Measurements from ENCODE around the gene MYD88.

GRCh38 chr3:38122712-38123290, 15.7 kb upstream of the MYD88 start:
- no peak for TF ChIP-seq REST (IDR thresholded peaks at IDR 0.05; ENCODE audit: insufficient read depth in 1 of 2, low read depth in 2 of 2, low read length in 2 of 2)
- no peak for TF ChIP-seq POLR2AphosphoS5 (IDR thresholded peaks at IDR 0.05; ENCODE audit: low read depth, low read length)
- TF ChIP-seq SIN3A (IDR thresholded peaks at IDR 0.05; ENCODE audit: borderline replicate concordance, insufficient read depth, low read length): no peak
- TF ChIP-seq TAF1 (IDR thresholded peaks at IDR 0.05; ENCODE audit: borderline replicate concordance, insufficient read depth, low read length): no peak

All from PFSK-1 (cell line).